Endothelial cell of umbilical vein (primary cell): Measurements from ENCODE around the gene ZNF423. TPM values are rescaled to one million over a fixed set of nuclear protein-coding genes. Genes with fewer than 3 reads are reported as not detected.

Source experiments
- BruUV-seq: library from RNA; stranded (reverse); fragments of 400-500 nt; replicated peaks from 2 replicates; lab custom pipeline; 2021; lab: Mats Ljungman, UMichigan
- CTCF ChIA-PET: fragments of 300-600, 350-600 bp; sonication (Branson Sonifier 250); formaldehyde crosslinking; loops from one replicate; lab custom pipeline; 2021; ENCODE audit warnings: antibody characterized with exemption, inconsistent platforms; lab: Charles Lee
- POLR2A ChIA-PET: fragments of 300-600, 350-600 bp; sonication (Branson Sonifier 250); formaldehyde crosslinking; loops from one replicate; lab custom pipeline; 2021; ENCODE audit warnings: antibody characterized with exemption, inconsistent platforms; lab: Charles Lee
- DNase-seq: peaks from one replicate; pipeline ENCODE4 v3.0.0-alpha.2; 2011; ENCODE audit warnings: low read depth, low spot score
- FAIRE-seq: peaks from 2 replicates; lab custom pipeline; 2011; peaks lifted over from hg19 to GRCh38; lab: Jason Lieb, UNC
- H2AFZ ChIP-seq: 2 replicates; pipeline ENCODE4 v1.6.0; 2012; ENCODE audit warnings: low read depth, low read length, control low read depth, inconsistent platforms
- H3K27ac ChIP-seq: 2 replicates; pipeline ENCODE4 v1.5.1; 2011; ENCODE audit warnings: low read depth, mild to moderate bottlenecking, control low read depth, low read length, moderate library complexity; ENCODE audit not compliant: insufficient read depth
- H3K27me3 ChIP-seq, 2 experiments: 2 replicates each; pipeline versions ENCODE4 v1.6.0 to v1.6.1; 2011; ENCODE audit warnings: low read length in 2 of 2, mixed read lengths in 1 of 2; ENCODE audit not compliant: control insufficient read depth in 2 of 2, insufficient read depth in 2 of 2
- H3K36me3 ChIP-seq, 2 experiments: 2 replicates in 1 of 2; 3 replicates in 1 of 2; pipeline ENCODE4 v1.5.1; 2011; ENCODE audit warnings: low read length in 2 of 2, mild to moderate bottlenecking in 1 of 2, moderate library complexity in 1 of 2; ENCODE audit not compliant: control insufficient read depth in 2 of 2, insufficient read depth in 2 of 2; ENCODE audit errors: extremely low read depth in 1 of 2
- H3K4me1 ChIP-seq: 3 replicates; pipeline ENCODE4 v1.5.1; 2011; ENCODE audit warnings: mild to moderate bottlenecking, low read length; ENCODE audit not compliant: control insufficient read depth, insufficient read depth; ENCODE audit errors: extremely low read depth
- H3K4me2 ChIP-seq: 2 replicates; pipeline ENCODE4 v1.6.1; 2011; ENCODE audit warnings: low read length, control low read depth, mixed read lengths; ENCODE audit not compliant: insufficient read depth
- H3K4me3 ChIP-seq, 3 experiments: fragments of 200-600 bp in 1 of 3; sonication (generic), shearing (Covaris generic) in 1 of 3; replicated peaks in 1 of 3; 2 replicates each; pipeline ENCODE4 v1.5.1; 2011 to 2016; ENCODE audit warnings: control low read depth in 3 of 3, low read length in 3 of 3, mild to moderate bottlenecking in 2 of 3, inconsistent platforms in 1 of 3, low read depth in 1 of 3, moderate library complexity in 1 of 3; ENCODE audit not compliant: insufficient read depth in 1 of 3
- H3K79me2 ChIP-seq: 2 replicates; pipeline ENCODE4 v1.6.0; 2012; ENCODE audit warnings: low read length, inconsistent platforms; ENCODE audit not compliant: control insufficient read depth, insufficient read depth
- H3K9ac ChIP-seq: replicated peaks from 2 replicates; pipeline ENCODE3; 2011; ENCODE audit warnings: low read length, control low read depth; ENCODE audit not compliant: insufficient read depth; ENCODE audit errors: extremely low read depth
- H3K9me1 ChIP-seq: replicated peaks from 3 replicates; pipeline ENCODE4 v1.6.0; 2011; ENCODE audit warnings: mild to moderate bottlenecking, low read length; ENCODE audit not compliant: control insufficient read depth, insufficient read depth; ENCODE audit errors: extremely low read depth
- H3K9me3 ChIP-seq: replicated peaks from 2 replicates; pipeline ENCODE4 v1.5.1; 2012; ENCODE audit warnings: low read length, inconsistent platforms; ENCODE audit not compliant: control insufficient read depth, insufficient read depth
- H4K20me1 ChIP-seq: replicated peaks from 2 replicates; pipeline ENCODE3; 2011; ENCODE audit warnings: mild to moderate bottlenecking, low read length; ENCODE audit not compliant: control insufficient read depth, insufficient read depth; ENCODE audit errors: extremely low read depth
- CTCF ChIP-seq, 2 donors: IDR thresholded peaks; 1 replicate in 1 of 2; 2 replicates in 1 of 2; pipeline ENCODE4 v1.5.1; 2011; ENCODE audit warnings: low read length in 2 of 2, mild to moderate bottlenecking in 2 of 2, moderate library complexity in 2 of 2, control low read depth in 1 of 2, inconsistent platforms in 1 of 2, low read depth in 1 of 2; ENCODE audit not compliant: insufficient read depth in 1 of 2; ENCODE audit errors: extremely low read depth in 1 of 2
- EZH2 ChIP-seq: IDR thresholded peaks from 2 replicates; pipeline ENCODE4 v1.6.1; 2012; ENCODE audit warnings: borderline replicate concordance, low read depth, mild to moderate bottlenecking, moderate library complexity, low read length, inconsistent platforms; ENCODE audit not compliant: severe bottlenecking
- MYC ChIP-seq: IDR thresholded peaks from one replicate; pipeline ENCODE4 v1.6.1; 2011; ENCODE audit warnings: mild to moderate bottlenecking, low read depth, low read length
- POLR2A ChIP-seq: IDR thresholded peaks from 2 replicates; pipeline ENCODE4 v1.6.1; 2012; ENCODE audit warnings: low read depth, mild to moderate bottlenecking, control low read depth, low read length
- dilution Hi-C: fragments of 300-500 bp; cut with MboI; formaldehyde crosslinking; loops from one replicate; pipeline ENCODE4 v1.15.0; 2019; ENCODE audit warnings: low sequenced_read_pairs; ENCODE audit not compliant: extremely low pct_ligation_motif_present
- intact Hi-C: fragments of 100-400 bp; cut with micrococcal nuclease; formaldehyde crosslinking; loops from one replicate; pipeline ENCODE4 v1.10.0; 2022
- polyA plus RNA-seq, 4 experiments: library from polyadenylated mRNA; depleted of rRNA in 3 of 4; stranded (reverse) in 3 of 4; unstranded in 1 of 4; fragments of >200 nt; gene quantifications; 2 replicates each; pipeline versions ENCODE4 v1.2.1 to v1.2.3, GENCODE V29; 2011 to 2012; ENCODE audit warnings: missing spikeins in 1 of 4
- total RNA-seq: library from RNA; stranded (reverse); gene quantifications from 2 replicates; pipeline ENCODE4 v1.2.3, GENCODE V29; 2021

ZNF423 gene
- total and polyA plus RNA-seq, 2 donors (not counting 3 experiments of a cell fraction or from before 2014, with no cell fraction given), result 2.2 to 8.1 TPM

- Histone ChIP-seq H3K9me1 (no peaks in the 10 kb centered on the region), H3K27ac (no peak overlapping the region), H3K4me1 (no peaks in the 10 kb centered on the region), H4K20me1 (no peaks in the 10 kb centered on the region), H2AFZ (peak overlapping the region; percentile 70), H3K9ac (no peak overlapping the region), H3K27me3 (no peaks in the 10 kb centered on the region), H3K79me2 (no peaks in the 10 kb centered on the region), H3K4me2 (peak overlapping the region; percentile 48), H3K36me3 (no peaks in the 10 kb centered on the region), H3K4me3 (peak overlapping the region in 1 of 3 experiments; percentile 13), H3K9me3 (no peaks in the 10 kb centered on the region)
- CTCF ChIA-PET, result interaction anchor here (0.7 to 3.0 kb wide), 14 partner anchors 9 to 532 kb away, joined by 3 to 21 read pairs (median 4); partner anchors contain the start of gene CNEP1R1
- POLR2A ChIA-PET, result no interaction called here
- TF ChIP-seq CTCF (IDR thresholded peaks at IDR 0.05; ENCODE audit: extremely low read depth in 1 of 2, insufficient read depth in 1 of 2, low read depth in 1 of 2, low read length in 2 of 2) (peak; percentile 81 to 96), POLR2A (no peak), EZH2 (peak; percentile 24), MYC (no peak)
- BruUV-seq, result no TSS peak
- peak; percentile 34 for DNase-seq
- dilution Hi-C loops, result no loop called here
- intact Hi-C loops, result loop anchor here (1.0 to 5.0 kb wide), 8 partner anchors 50 to 431 kb away; no protein-coding TSS in a partner anchor
- FAIRE-seq, result no peak
Measured at GRCh38 chr16:49491771-49492761, 363.8 kb downstream of the ZNF423 start.
